ENCODE results near the gene PPP2R3B. TPM values are rescaled to one million over a fixed set of nuclear protein-coding genes. Genes with fewer than 3 reads are reported as not detected.

PPP2R3B gene
- total and polyA plus RNA-seq, 2 of the 4 experiments (the other 2 are of a cell fraction) = 13.2 to 13.3 TPM

DNA sequence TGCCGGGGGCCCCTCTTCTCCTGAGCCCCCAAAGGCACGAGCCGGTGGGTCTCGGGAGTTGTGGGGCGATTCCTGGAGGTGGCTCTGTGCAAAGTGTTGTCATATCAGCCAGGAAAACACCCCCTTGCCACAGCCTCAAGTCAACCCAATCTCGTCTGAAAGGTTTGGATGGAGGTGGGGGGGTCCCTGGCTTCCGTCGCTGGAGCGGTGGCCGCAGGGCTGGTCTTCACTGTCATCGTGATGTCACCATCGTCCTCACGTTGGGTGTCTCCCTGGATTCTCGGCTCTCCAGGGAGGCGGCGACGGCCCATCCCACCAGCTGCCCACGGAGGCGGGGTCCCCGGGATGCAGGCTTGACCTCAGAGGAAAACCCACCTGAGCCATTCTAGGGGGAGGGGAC lies 38.3 kb upstream of the PPP2R3B start:
- Histone ChIP-seq H4K91ac (ENCODE audit: insufficient read depth, low read depth, low read length) (no peak overlapping the region), H2BK20ac (ENCODE audit: low read depth, low read length) (no peak overlapping the region)

More for the DNA sequence above, 38.3 kb upstream of the PPP2R3B start:
- Histone ChIP-seq H3K4me3 (ENCODE audit: insufficient read depth, low read depth, low read length) (no peak overlapping the region), H3K56ac (ENCODE audit: extremely low read depth, insufficient read depth, low read length) (no peak overlapping the region), H4K20me1 (ENCODE audit: insufficient read depth, low read length) (no peaks in the 10 kb centered on the region), H2BK15ac (ENCODE audit: low read depth, low read length) (no peak overlapping the region), H4K5ac (ENCODE audit: low read depth, low read length) (no peak overlapping the region), H2AK5ac (ENCODE audit: low read depth, low read length) (no peak overlapping the region), H2BK5ac (ENCODE audit: low read depth, low read length, poor library complexity, severe bottlenecking) (no peak overlapping the region), H3K4ac (ENCODE audit: low read depth, low read length) (no peak overlapping the region), H3K36me3 (ENCODE audit: control insufficient read depth, insufficient read depth, low read length) (no peaks in the 10 kb centered on the region), H2AK9ac (replicated peaks; ENCODE audit: low read depth, low read length, poor library complexity) (no peak overlapping the region), H2AFZ (replicated peaks; ENCODE audit: low read length, poor library complexity) (no peak overlapping the region), H3K4me1 (ENCODE audit: control insufficient read depth, insufficient read depth, low read length) (no peaks in the 10 kb centered on the region), H2BK120ac (ENCODE audit: low read depth, low read length) (no peak overlapping the region), H4K8ac (ENCODE audit: low read depth in 2 of 2, low read length in 2 of 2) (no peak overlapping the region), H3K9ac (ENCODE audit: low read depth, low read length) (no peak overlapping the region), H3K27ac (ENCODE audit: insufficient read depth, low read length) (no peak overlapping the region), H3K27me3 (ENCODE audit: control insufficient read depth, insufficient read depth, low read length) (no peaks in the 10 kb centered on the region), H3K14ac (replicated peaks; ENCODE audit: low read depth, low read length) (no peak overlapping the region), H3K4me2 (ENCODE audit: low read depth, low read length) (no peak overlapping the region), H3K18ac (ENCODE audit: low read depth, low read length) (no peak overlapping the region), H3K79me1 (ENCODE audit: low read depth in 1 of 2, low read length in 2 of 2) (no peaks in the 10 kb centered on the region), H3K9me1 (ENCODE audit: insufficient read depth, low read length) (no peaks in the 10 kb centered on the region), H3K9me3 (ENCODE audit: control insufficient read depth, insufficient read depth, low read length) (peaks cover 9% of the 10 kb centered on the region; the same call in 1 of the 2 replicates), H3K23ac (ENCODE audit: low read depth, low read length) (no peak overlapping the region)
- in situ Hi-C loops (cut with MboI; ENCODE audit: low sequenced_read_pairs) (no loop called here), intact Hi-C loops (cut with micrococcal nuclease) (no loop called here), dilution Hi-C loops (cut with HindIII; ENCODE audit: low sequenced_read_pairs, unreplicated experiment) (no loop called here)
- CTCF ChIA-PET = no interaction called here
- WGBS, 2 experiments (ENCODE audit: extremely low coverage in 2 of 2, insufficient read length in 1 of 2) = no CpG with 5 or more reads among the region's 20 CpGs
- TF ChIP-seq CTCF (conservative IDR thresholded peaks at IDR 0.05; ENCODE audit: low read depth, low read length) = no peak
- TF ChIP-seq MAZ (IDR thresholded peaks at IDR 0.05; ENCODE audit: borderline replicate concordance, low read depth, low read length) = no peak
- no peak for TF ChIP-seq CHD1 (IDR thresholded peaks at IDR 0.05; ENCODE audit: low read depth, low read length)
- no peak for TF ChIP-seq ELK1 (IDR thresholded peaks at IDR 0.05; ENCODE audit: borderline replicate concordance, low read depth, low read length)
- no peak for TF ChIP-seq MAFK (IDR thresholded peaks at IDR 0.05; ENCODE audit: low read depth, low read length)
- no peak for TF ChIP-seq FOS (IDR thresholded peaks at IDR 0.05; ENCODE audit: low read depth, low read length)
- TF ChIP-seq, protein P1, sequence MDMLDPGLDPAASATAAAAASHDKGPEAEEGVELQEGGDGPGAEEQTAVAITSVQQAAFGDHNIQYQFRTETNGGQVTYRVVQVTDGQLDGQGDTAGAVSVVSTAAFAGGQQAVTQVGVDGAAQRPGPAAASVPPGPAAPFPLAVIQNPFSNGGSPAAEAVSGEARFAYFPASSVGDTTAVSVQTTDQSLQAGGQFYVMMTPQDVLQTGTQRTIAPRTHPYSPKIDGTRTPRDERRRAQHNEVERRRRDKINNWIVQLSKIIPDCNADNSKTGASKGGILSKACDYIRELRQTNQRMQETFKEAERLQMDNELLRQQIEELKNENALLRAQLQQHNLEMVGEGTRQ (IDR thresholded peaks at IDR 0.05; ENCODE audit: low read depth, low read length) = no peak
- no peak for TF ChIP-seq RAD21 (IDR thresholded peaks at IDR 0.05; ENCODE audit: low read length)
- TF ChIP-seq RFX5 (IDR thresholded peaks at IDR 0.05; ENCODE audit: low read depth, low read length) = no peak
- no peak for TF ChIP-seq SMC3 (IDR thresholded peaks at IDR 0.05; ENCODE audit: low read depth, low read length)
- no peak for DNase-seq
- ATAC-seq (ENCODE audit: low read depth) = no peak
- no TSS peak for BruUV-seq (replicated peaks)
- POLR2A ChIA-PET (ENCODE audit: unreplicated experiment) = no interaction called here
